SJSA1 (cell line): Measurements from ENCODE around the gene TMEM255B. TPM values are rescaled to one million over a fixed set of nuclear protein-coding genes. Genes with fewer than 3 reads are reported as not detected.

ENCODE experiments used
- DNase-seq, 2 experiments: peaks; one replicate each; pipeline ENCODE4 v3.0.0-alpha.2; 2015 to 2020; ENCODE audit warnings: low spot score in 2 of 2, low read depth in 1 of 2
- H3K27ac ChIP-seq: fragments of 250-450 bp; sonication (Bioruptor Pico); 2 replicates; pipeline ENCODE4 v1.5.1; 2020; ENCODE audit warnings: mild to moderate bottlenecking, moderate library complexity
- H3K27me3 ChIP-seq: fragments of 250-450 bp; sonication (Bioruptor Pico); replicated peaks from 2 replicates; pipeline ENCODE4 v1.5.1; 2020; ENCODE audit warnings: mild to moderate bottlenecking, moderate library complexity
- H3K36me3 ChIP-seq: fragments of 250-450 bp; sonication (Bioruptor Pico); 2 replicates; pipeline ENCODE4 v1.5.1; 2020; ENCODE audit warnings: mild to moderate bottlenecking
- H3K4me1 ChIP-seq: fragments of 250-450 bp; sonication (Bioruptor Pico); replicated peaks from 2 replicates; pipeline ENCODE4 v1.6.1; 2021; ENCODE audit warnings: mild to moderate bottlenecking
- H3K4me3 ChIP-seq: fragments of 250-450 bp; sonication (Bioruptor Pico); 2 replicates; pipeline ENCODE4 v1.5.1; 2020; ENCODE audit warnings: mild to moderate bottlenecking
- H3K9me3 ChIP-seq: fragments of 250-450 bp; sonication (Bioruptor Pico); replicated peaks from 2 replicates; pipeline ENCODE4 v1.5.1; 2020; ENCODE audit warnings: mild to moderate bottlenecking
- total RNA-seq: library from RNA; depleted of rRNA; stranded (reverse); fragments of >200 nt; shearing (Covaris generic); gene quantifications from 2 replicates; pipeline ENCODE4 v1.2.3, GENCODE V29; 2014

TMEM255B gene
- total RNA-seq, 1 experiment from 2014 or later: 1.8 TPM

- peaks cover 8% of the 10 kb centered on the region for H3K4me1 ChIP-seq
- no peaks in the 10 kb centered on the region for H3K27me3 ChIP-seq
- DNase-seq: no peak
- H3K4me3 ChIP-seq: no peak overlapping the region
- no peak overlapping the region for H3K27ac ChIP-seq
- H3K9me3 ChIP-seq: peaks cover 37% of the 10 kb centered on the region
- H3K36me3 ChIP-seq: no peaks in the 10 kb centered on the region; the same call in 1 of the 2 replicates
Measured at GRCh38 chr13:113805431-113806103, 46.5 kb downstream of the TMEM255B start.

GRCh38 chr13:113806104-113806471, 47.1 kb downstream of the TMEM255B start:
- Histone ChIP-seq H3K27me3 (no peaks in the 10 kb centered on the region), H3K9me3 (peaks cover 40% of the 10 kb centered on the region), H3K27ac (no peak overlapping the region), H3K36me3 (no peaks in the 10 kb centered on the region; the same call in 1 of the 2 replicates), H3K4me3 (no peak overlapping the region), H3K4me1 (peaks cover 8% of the 10 kb centered on the region)
- DNase-seq: peak in 1 of 2 experiments; percentile 62

- no peak overlapping the region for H3K4me3 ChIP-seq
- H3K36me3 ChIP-seq: no peaks in the 10 kb centered on the region
- peak in 1 of 2 experiments; percentile 50 for DNase-seq
- peaks cover 40% of the 10 kb centered on the region for H3K9me3 ChIP-seq
- H3K27me3 ChIP-seq: no peaks in the 10 kb centered on the region
- H3K27ac ChIP-seq: no peak overlapping the region
- peaks cover 8% of the 10 kb centered on the region for H3K4me1 ChIP-seq
Measured at GRCh38 chr13:113806526-113806925, 47.5 kb downstream of the TMEM255B start.

GRCh38 chr13:113808058-113808834, 49.2 kb downstream of the TMEM255B start:
- no peaks in the 10 kb centered on the region for H3K27me3 ChIP-seq
- H3K27ac ChIP-seq: no peak overlapping the region
- peaks cover 43% of the 10 kb centered on the region for H3K9me3 ChIP-seq
- DNase-seq: peak in 1 of 2 experiments; percentile 35
- peaks cover under 1% of the 10 kb centered on the region for H3K4me1 ChIP-seq
- H3K36me3 ChIP-seq: no peaks in the 10 kb centered on the region
- no peak overlapping the region for H3K4me3 ChIP-seq

- H3K27me3 ChIP-seq: no peaks in the 10 kb centered on the region
- H3K4me1 ChIP-seq: peaks cover 14% of the 10 kb centered on the region
- no peaks in the 10 kb centered on the region for H3K36me3 ChIP-seq
- no peak for DNase-seq
- no peak overlapping the region for H3K27ac ChIP-seq
- H3K4me3 ChIP-seq: no peak overlapping the region
- H3K9me3 ChIP-seq: peaks cover 45% of the 10 kb centered on the region
Measured at GRCh38 chr13:113809934-113810333, 50.9 kb downstream of the TMEM255B start.

GRCh38 chr13:113810640-113811039, 51.6 kb downstream of the TMEM255B start:
- Histone ChIP-seq H3K4me1 (peaks cover 16% of the 10 kb centered on the region), H3K9me3 (peaks cover 40% of the 10 kb centered on the region), H3K27me3 (no peaks in the 10 kb centered on the region), H3K27ac (no peak overlapping the region), H3K36me3 (no peaks in the 10 kb centered on the region), H3K4me3 (no peak overlapping the region)
- DNase-seq: peak in 1 of 2 experiments; percentile 56

- peak in 1 of 2 experiments; percentile 62 for DNase-seq
- Histone ChIP-seq H3K9me3 (peaks cover 36% of the 10 kb centered on the region), H3K4me1 (peaks cover 18% of the 10 kb centered on the region), H3K4me3 (no peak overlapping the region), H3K27me3 (no peaks in the 10 kb centered on the region), H3K36me3 (no peaks in the 10 kb centered on the region), H3K27ac (no peak overlapping the region)
Measured at GRCh38 chr13:113811081-113811928, 52.3 kb downstream of the TMEM255B start.

- no peaks in the 10 kb centered on the region for H3K27me3 ChIP-seq
- peak in 1 of 2 experiments; percentile 63 for DNase-seq
Measured at GRCh38 chr13:113812178-113813040, 53.4 kb downstream of the TMEM255B start.

GRCh38 chr13:113813070-113813748, 54.2 kb downstream of the TMEM255B start:
- H3K4me1 ChIP-seq: peaks cover 25% of the 10 kb centered on the region
- peaks cover 23% of the 10 kb centered on the region for H3K9me3 ChIP-seq
- peak; percentile 7 to 67 for DNase-seq
- no peak overlapping the region for H3K4me3 ChIP-seq
- no peaks in the 10 kb centered on the region for H3K27me3 ChIP-seq
- H3K27ac ChIP-seq: no peak overlapping the region
- no peaks in the 10 kb centered on the region for H3K36me3 ChIP-seq

More at GRCh38 chr13:113812178-113813040, 53.4 kb downstream of the TMEM255B start:
- Histone ChIP-seq H3K36me3 (no peaks in the 10 kb centered on the region), H3K4me3 (no peak overlapping the region), H3K9me3 (peaks cover 29% of the 10 kb centered on the region), H3K27ac (no peak overlapping the region), H3K4me1 (peaks cover 25% of the 10 kb centered on the region)

- Histone ChIP-seq H3K27me3 (no peaks in the 10 kb centered on the region), H3K4me3 (no peak overlapping the region), H3K27ac (peak overlapping the region; percentile 16), H3K4me1 (peaks cover 25% of the 10 kb centered on the region), H3K36me3 (no peaks in the 10 kb centered on the region), H3K9me3 (peaks cover 20% of the 10 kb centered on the region)
- DNase-seq: peak; percentile 66 to 71
Measured at GRCh38 chr13:113813749-113814434, 54.9 kb downstream of the TMEM255B start.

GRCh38 chr13:113814435-113814821, 55.4 kb downstream of the TMEM255B start:
- H3K9me3 ChIP-seq: peaks cover 20% of the 10 kb centered on the region
- DNase-seq: peak; percentile 59 to 81
- no peaks in the 10 kb centered on the region for H3K27me3 ChIP-seq
- H3K36me3 ChIP-seq: no peaks in the 10 kb centered on the region
- H3K4me1 ChIP-seq: peaks cover 25% of the 10 kb centered on the region
- H3K27ac ChIP-seq: no peak overlapping the region
- H3K4me3 ChIP-seq: no peak overlapping the region
